Activated naive CD4-positive, alpha-beta T cell treated with anti-CD3 and anti-CD28 coated beads, Interleukin-2, amount 50 U/mL, for 24 hours (primary cell): Measurements from ENCODE around the gene GRHL3.
"Not testable (repeated sequence)": the region's sequence is repeated elsewhere in the genome, so short reads cannot be mapped to it uniquely, and the experiment has no call there.

Source experiments
- H3K27ac Mint-ChIP-seq: one replicate; pipeline ENCODE4 v1.8.0; 2021; ENCODE audit warnings: mild to moderate bottlenecking, mixed read lengths
- H3K27me3 Mint-ChIP-seq: one replicate; pipeline ENCODE4 v1.8.0; 2021; ENCODE audit warnings: mixed read lengths
- H3K36me3 Mint-ChIP-seq: one replicate; pipeline ENCODE4 v1.8.0; 2021; ENCODE audit warnings: mixed read lengths
- H3K4me1 Mint-ChIP-seq: one replicate; pipeline ENCODE4 v1.8.0; 2021; ENCODE audit warnings: mixed read lengths
- H3K4me3 Mint-ChIP-seq: one replicate; pipeline ENCODE4 v1.8.0; 2021; ENCODE audit warnings: mild to moderate bottlenecking, mixed read lengths
- H3K9me3 Mint-ChIP-seq: one replicate; pipeline ENCODE4 v1.8.0; 2021; ENCODE audit warnings: mixed read lengths

Gene GRHL3

GRCh38 chr1:24287779-24288178 lies 31.4 kb upstream of the GRHL3 start:
- H3K9me3 Mint-ChIP-seq, H3K27ac Mint-ChIP-seq, H3K27me3 Mint-ChIP-seq, H3K36me3 Mint-ChIP-seq, H3K4me1 Mint-ChIP-seq, H3K4me3 Mint-ChIP-seq: not testable (repeated sequence)

- H3K27ac Mint-ChIP-seq: no peak overlapping the region
- H3K4me3 Mint-ChIP-seq: no peak overlapping the region
- no peaks in the 10 kb centered on the region for H3K36me3 Mint-ChIP-seq
- no peaks in the 10 kb centered on the region for H3K4me1 Mint-ChIP-seq
- H3K27me3 Mint-ChIP-seq: no peaks in the 10 kb centered on the region
- no peaks in the 10 kb centered on the region for H3K9me3 Mint-ChIP-seq
Observed at GRCh38 chr1:24288479-24288878, 30.7 kb upstream of the GRHL3 start.

GRCh38 chr1:24289937-24290595 lies 29.1 kb upstream of the GRHL3 start:
- H3K27ac Mint-ChIP-seq: no peak overlapping the region
- no peaks in the 10 kb centered on the region for H3K36me3 Mint-ChIP-seq
- H3K27me3 Mint-ChIP-seq: no peaks in the 10 kb centered on the region
- H3K9me3 Mint-ChIP-seq: no peaks in the 10 kb centered on the region
- no peaks in the 10 kb centered on the region for H3K4me1 Mint-ChIP-seq
- H3K4me3 Mint-ChIP-seq: no peak overlapping the region

- H3K36me3 Mint-ChIP-seq: no peaks in the 10 kb centered on the region
- no peak overlapping the region for H3K4me3 Mint-ChIP-seq
- H3K9me3 Mint-ChIP-seq: no peaks in the 10 kb centered on the region
- H3K27ac Mint-ChIP-seq: no peak overlapping the region
- no peaks in the 10 kb centered on the region for H3K4me1 Mint-ChIP-seq
- no peaks in the 10 kb centered on the region for H3K27me3 Mint-ChIP-seq
Observed at GRCh38 chr1:24290933-24291487, 28.1 kb upstream of the GRHL3 start.

GRCh38 chr1:24292103-24292502 lies 27.1 kb upstream of the GRHL3 start:
- Mint-ChIP-seq H3K9me3 (no peaks in the 10 kb centered on the region), H3K27ac (no peak overlapping the region), H3K27me3 (no peaks in the 10 kb centered on the region)

GRCh38 chr1:24292887-24293286 lies 26.3 kb upstream of the GRHL3 start:
- Mint-ChIP-seq H3K27me3 (no peaks in the 10 kb centered on the region), H3K27ac (no peak overlapping the region), H3K4me3 (no peak overlapping the region)

More at GRCh38 chr1:24292103-24292502, 27.1 kb upstream of the GRHL3 start:
- H3K4me1 Mint-ChIP-seq: no peaks in the 10 kb centered on the region
- H3K4me3 Mint-ChIP-seq: no peak overlapping the region
- H3K36me3 Mint-ChIP-seq: no peaks in the 10 kb centered on the region

GRCh38 chr1:24293392-24294227 lies 25.5 kb upstream of the GRHL3 start:
- H3K27ac Mint-ChIP-seq: no peak overlapping the region
- H3K4me3 Mint-ChIP-seq: no peak overlapping the region
- no peaks in the 10 kb centered on the region for H3K9me3 Mint-ChIP-seq
- H3K27me3 Mint-ChIP-seq: no peaks in the 10 kb centered on the region
- H3K4me1 Mint-ChIP-seq: no peaks in the 10 kb centered on the region
- no peaks in the 10 kb centered on the region for H3K36me3 Mint-ChIP-seq

More at GRCh38 chr1:24292887-24293286, 26.3 kb upstream of the GRHL3 start:
- no peaks in the 10 kb centered on the region for H3K4me1 Mint-ChIP-seq
- H3K9me3 Mint-ChIP-seq: no peaks in the 10 kb centered on the region
- H3K36me3 Mint-ChIP-seq: no peaks in the 10 kb centered on the region

- Mint-ChIP-seq H3K27me3 (no peaks in the 10 kb centered on the region), H3K27ac (no peak overlapping the region), H3K4me1 (no peaks in the 10 kb centered on the region), H3K36me3 (no peaks in the 10 kb centered on the region), H3K4me3 (no peak overlapping the region), H3K9me3 (no peaks in the 10 kb centered on the region)
Observed at GRCh38 chr1:24294228-24294672, 24.9 kb upstream of the GRHL3 start.

- H3K36me3 Mint-ChIP-seq: no peaks in the 10 kb centered on the region
- no peaks in the 10 kb centered on the region for H3K9me3 Mint-ChIP-seq
- H3K4me1 Mint-ChIP-seq: no peaks in the 10 kb centered on the region
- H3K27ac Mint-ChIP-seq: no peak overlapping the region
- H3K27me3 Mint-ChIP-seq: no peaks in the 10 kb centered on the region
- H3K4me3 Mint-ChIP-seq: no peak overlapping the region
Observed at GRCh38 chr1:24294716-24295371, 24.3 kb upstream of the GRHL3 start.

GRCh38 chr1:24295535-24295934 lies 23.6 kb upstream of the GRHL3 start:
- no peaks in the 10 kb centered on the region for H3K4me1 Mint-ChIP-seq
- no peaks in the 10 kb centered on the region for H3K27me3 Mint-ChIP-seq
- H3K9me3 Mint-ChIP-seq: no peaks in the 10 kb centered on the region
- no peak overlapping the region for H3K4me3 Mint-ChIP-seq
- H3K36me3 Mint-ChIP-seq: no peaks in the 10 kb centered on the region
- no peak overlapping the region for H3K27ac Mint-ChIP-seq

GRCh38 chr1:24297187-24297851 lies 21.8 kb upstream of the GRHL3 start:
- Mint-ChIP-seq H3K27me3 (no peaks in the 10 kb centered on the region), H3K4me3 (no peak overlapping the region), H3K27ac (no peak overlapping the region), H3K36me3 (no peaks in the 10 kb centered on the region), H3K9me3 (no peaks in the 10 kb centered on the region), H3K4me1 (no peaks in the 10 kb centered on the region)

DNA sequence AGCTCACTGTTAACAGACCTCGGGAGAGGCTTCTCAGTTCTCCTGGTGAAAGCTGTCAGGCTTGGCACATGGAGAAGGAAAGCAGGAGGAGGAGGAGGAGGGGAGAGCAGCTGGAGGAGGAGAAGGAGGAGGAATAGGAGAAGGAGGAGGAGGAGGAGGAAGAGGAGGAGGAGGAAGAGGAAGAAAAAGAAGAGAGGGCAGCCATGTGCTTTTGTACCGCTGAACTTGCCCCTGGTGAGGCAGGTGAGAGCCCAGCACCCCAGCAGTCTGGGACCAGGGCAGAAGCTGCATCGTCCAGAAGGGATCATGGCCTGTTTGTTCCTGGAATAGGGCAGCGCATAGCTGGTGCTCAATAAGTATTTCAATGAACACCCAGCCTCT lies 21.3 kb upstream of the GRHL3 start:
- H3K36me3 Mint-ChIP-seq: no peaks in the 10 kb centered on the region
- no peaks in the 10 kb centered on the region for H3K9me3 Mint-ChIP-seq
- no peak overlapping the region for H3K27ac Mint-ChIP-seq
- no peaks in the 10 kb centered on the region for H3K4me1 Mint-ChIP-seq
- peaks cover 3% of the 10 kb centered on the region for H3K27me3 Mint-ChIP-seq
- H3K4me3 Mint-ChIP-seq: no peak overlapping the region

DNA sequence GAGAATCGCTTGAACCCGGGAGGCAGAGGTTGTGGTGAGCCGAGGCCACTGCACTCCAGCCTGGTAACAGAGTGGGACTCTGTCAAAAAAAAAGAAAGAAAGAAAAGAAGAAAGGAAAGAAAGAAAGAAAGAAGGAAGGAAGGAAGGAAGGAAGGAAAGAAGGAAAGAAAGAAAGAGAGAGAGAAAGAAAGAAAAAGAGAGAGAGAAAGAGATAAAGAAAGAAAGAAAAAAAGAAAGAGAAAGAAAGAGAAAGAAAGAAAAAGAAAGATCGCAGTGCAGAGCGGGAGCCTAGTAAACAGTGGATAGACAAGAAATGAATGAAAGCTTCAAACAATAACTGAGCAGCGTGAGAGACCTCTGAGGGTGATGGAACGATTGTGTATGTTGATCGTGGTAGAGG lies 20.6 kb upstream of the GRHL3 start:
- peaks cover 3% of the 10 kb centered on the region for H3K27me3 Mint-ChIP-seq
- no peak overlapping the region for H3K27ac Mint-ChIP-seq
- H3K36me3 Mint-ChIP-seq: no peaks in the 10 kb centered on the region
- no peak overlapping the region for H3K4me3 Mint-ChIP-seq
- no peaks in the 10 kb centered on the region for H3K4me1 Mint-ChIP-seq
- H3K9me3 Mint-ChIP-seq: no peaks in the 10 kb centered on the region

GRCh38 chr1:24299901-24300300 lies 19.3 kb upstream of the GRHL3 start:
- no peak overlapping the region for H3K4me3 Mint-ChIP-seq
- H3K27me3 Mint-ChIP-seq: peaks cover 3% of the 10 kb centered on the region
- no peak overlapping the region for H3K27ac Mint-ChIP-seq
- H3K36me3 Mint-ChIP-seq: no peaks in the 10 kb centered on the region
- H3K9me3 Mint-ChIP-seq: no peaks in the 10 kb centered on the region
- H3K4me1 Mint-ChIP-seq: no peaks in the 10 kb centered on the region

- Mint-ChIP-seq H3K4me1 (no peaks in the 10 kb centered on the region), H3K4me3 (no peak overlapping the region), H3K36me3 (no peaks in the 10 kb centered on the region), H3K27me3 (peaks cover 3% of the 10 kb centered on the region), H3K9me3 (no peaks in the 10 kb centered on the region), H3K27ac (no peak overlapping the region)
Observed at GRCh38 chr1:24300971-24301784, 18.0 kb upstream of the GRHL3 start.
